GM19467 (cell line): ENCODE data around the gene SMG5.
"Not testable (repeated sequence)": the region's sequence is repeated elsewhere in the genome, so short reads cannot be mapped to it uniquely, and the experiment has no call there.

ENCODE experiments used
- ATAC-seq: cut with Tn5 transposase; IDR thresholded peaks from one replicate; pipeline ENCODE4 v1.9.1; 2021; ENCODE audit warnings: mild to moderate bottlenecking, moderate library complexity; ENCODE audit not compliant: unreplicated experiment

Gene SMG5

GRCh38 chr1:156216361-156217086 lies 66.1 kb downstream of the SMG5 start:
- ATAC-seq: not testable (repeated sequence)

GRCh38 chr1:156214024-156214748 lies 68.4 kb downstream of the SMG5 start:
- ATAC-seq: no peak

GRCh38 chr1:156213644-156213966 lies 69.0 kb downstream of the SMG5 start:
- ATAC-seq: no peak

- ATAC-seq: peak; percentile 87
Observed at GRCh38 chr1:156212833-156213643, 69.6 kb downstream of the SMG5 start, which contains the start of gene PMF1. PMF1 (plus strand) TSS chr1:156213007; CDS start chr1:156213016, 9 bp downstream.

GRCh38 chr1:156212130-156212529 lies 70.5 kb downstream of the SMG5 start:
- no peak for ATAC-seq

- no peak for ATAC-seq
Observed at GRCh38 chr1:156211243-156211642, 71.4 kb downstream of the SMG5 start.

GRCh38 chr1:156204686-156205085 lies 77.9 kb downstream of the SMG5 start:
- ATAC-seq: no peak

- no peak for ATAC-seq
Observed at GRCh38 chr1:156203331-156203730, 79.3 kb downstream of the SMG5 start.

GRCh38 chr1:156200044-156200443 lies 82.6 kb downstream of the SMG5 start:
- ATAC-seq: no peak
